Measurements from ENCODE around the gene ZNF407.

GRCh38 chr18:74556126-74556525 is 41.5 kb upstream of the ZNF407 start:
- TF ChIP-seq EZH2 (IDR thresholded peaks at IDR 0.05): no peak
- TF ChIP-seq CTCF (IDR thresholded peaks at IDR 0.05): no peak

Data from neural progenitor cell (in vitro differentiated cells).